Astrocyte (in vitro differentiated cells and primary cell): ENCODE results near the gene RALGDS. TPM values are rescaled to one million over a fixed set of nuclear protein-coding genes. Genes with fewer than 3 reads are reported as not detected.
A peak's percentile ranks its signal among the peaks of the same experiment; 100 is the strongest.

ENCODE experiments used
- DNase-seq: peaks from one replicate; pipeline ENCODE4 v3.0.0-alpha.2; 2010; ENCODE audit warnings: low read depth
- FAIRE-seq: peaks from 2 replicates; lab custom pipeline; 2011; peaks lifted over from hg19 to GRCh38; lab: Jason Lieb, UNC
- H2AFZ ChIP-seq: 2 replicates; pipeline ENCODE4 v1.6.0; 2012; ENCODE audit warnings: low read depth, low read length, inconsistent platforms
- H3K27ac ChIP-seq: 2 replicates; pipeline ENCODE4 v1.5.1; 2011; ENCODE audit warnings: low read depth, low read length, inconsistent platforms
- H3K27me3 ChIP-seq: 2 replicates; pipeline ENCODE4 v1.6.0; 2011; ENCODE audit warnings: low read length, inconsistent platforms; ENCODE audit not compliant: insufficient read depth
- H3K36me3 ChIP-seq: 2 replicates; pipeline ENCODE4 v1.5.1; 2011; ENCODE audit warnings: low read length, inconsistent platforms; ENCODE audit not compliant: insufficient read depth
- H3K4me1 ChIP-seq: 2 replicates; pipeline ENCODE4 v1.5.1; 2011; ENCODE audit warnings: low read length, inconsistent platforms; ENCODE audit not compliant: insufficient read depth
- H3K4me2 ChIP-seq: 2 replicates; pipeline ENCODE4 v1.6.0; 2012; ENCODE audit warnings: low read length, inconsistent platforms
- H3K4me3 ChIP-seq: 2 replicates; pipeline ENCODE4 v1.5.1; 2011; ENCODE audit warnings: low read depth, mild to moderate bottlenecking, low read length, inconsistent platforms; ENCODE audit not compliant: insufficient read depth
- H3K79me2 ChIP-seq: 2 replicates; pipeline ENCODE4 v1.6.0; 2012; ENCODE audit warnings: mild to moderate bottlenecking, low read length, inconsistent platforms; ENCODE audit not compliant: insufficient read depth
- H3K9ac ChIP-seq: 2 replicates; pipeline ENCODE4 v1.6.0; 2012; ENCODE audit warnings: mild to moderate bottlenecking, low read length, inconsistent platforms
- H3K9me3 ChIP-seq: 2 replicates; pipeline ENCODE4 v1.5.1; 2012; ENCODE audit warnings: low read depth, mild to moderate bottlenecking, low read length, inconsistent platforms; ENCODE audit not compliant: insufficient read depth
- H4K20me1 ChIP-seq: 2 replicates; pipeline ENCODE4 v1.6.0; 2012; ENCODE audit warnings: low read length, inconsistent platforms; ENCODE audit not compliant: insufficient read depth
- H3K27ac Mint-ChIP-seq: one replicate; pipeline ENCODE4 v1.8.0; 2021; ENCODE audit warnings: mild to moderate bottlenecking, mixed read lengths; ENCODE audit not compliant: unreplicated experiment
- H3K27me3 Mint-ChIP-seq: one replicate; pipeline ENCODE4 v1.8.0; 2021; ENCODE audit warnings: low read depth, mixed read lengths; ENCODE audit not compliant: unreplicated experiment
- H3K36me3 Mint-ChIP-seq: one replicate; pipeline ENCODE4 v1.8.0; 2021; ENCODE audit warnings: low read depth, mixed read lengths; ENCODE audit not compliant: unreplicated experiment
- H3K4me1 Mint-ChIP-seq: one replicate; pipeline ENCODE4 v1.8.0; 2021; ENCODE audit warnings: low read depth, mixed read lengths; ENCODE audit not compliant: unreplicated experiment
- H3K4me3 Mint-ChIP-seq: one replicate; pipeline ENCODE4 v1.8.0; 2021; ENCODE audit warnings: mild to moderate bottlenecking, moderate library complexity, mixed read lengths; ENCODE audit not compliant: unreplicated experiment
- H3K9me3 Mint-ChIP-seq: one replicate; pipeline ENCODE4 v1.8.0; 2021; ENCODE audit warnings: mild to moderate bottlenecking, mixed read lengths; ENCODE audit not compliant: unreplicated experiment
- EZH2 ChIP-seq: IDR thresholded peaks from 2 replicates; pipeline ENCODE4 v1.6.1; 2012; ENCODE audit warnings: mild to moderate bottlenecking, low read length, inconsistent platforms; ENCODE audit not compliant: insufficient read depth
- total RNA-seq: library from RNA; stranded (reverse); gene quantifications from 2 replicates; pipeline ENCODE4 v1.2.1, GENCODE V29; 2021
- TF ChIP-seq, protein P1 (sequence below): IDR thresholded peaks from 2 replicates; pipeline ENCODE4 v1.5.1; 2011; ENCODE audit warnings: low read depth, mild to moderate bottlenecking, inconsistent platforms, low read length, moderate library complexity; ENCODE audit not compliant: insufficient read depth

Gene RALGDS
- total RNA-seq, 1 donor from 2014 or later: 46.6 TPM

GRCh38 chr9:133154097-133154989, 33.3 kb upstream of the RALGDS start:
- Histone ChIP-seq H3K4me3 (no peak overlapping the region), H3K9ac (no peak overlapping the region), H2AFZ (no peak overlapping the region), H3K27me3 (no peaks in the 10 kb centered on the region), H4K20me1 (no peaks in the 10 kb centered on the region), H3K4me2 (no peak overlapping the region), H3K79me2 (no peaks in the 10 kb centered on the region), H3K27ac (no peak overlapping the region), H3K9me3 (no peaks in the 10 kb centered on the region), H3K36me3 (no peaks in the 10 kb centered on the region), H3K4me1 (no peaks in the 10 kb centered on the region)
- H3K4me1 Mint-ChIP-seq: no peaks in the 10 kb centered on the region
- H3K4me3 Mint-ChIP-seq: no peak overlapping the region
- no peak overlapping the region for H3K27ac Mint-ChIP-seq
- H3K36me3 Mint-ChIP-seq: peaks cover 5% of the 10 kb centered on the region
- DNase-seq (no peak), FAIRE-seq (no peak)
- TF ChIP-seq, protein P1, sequence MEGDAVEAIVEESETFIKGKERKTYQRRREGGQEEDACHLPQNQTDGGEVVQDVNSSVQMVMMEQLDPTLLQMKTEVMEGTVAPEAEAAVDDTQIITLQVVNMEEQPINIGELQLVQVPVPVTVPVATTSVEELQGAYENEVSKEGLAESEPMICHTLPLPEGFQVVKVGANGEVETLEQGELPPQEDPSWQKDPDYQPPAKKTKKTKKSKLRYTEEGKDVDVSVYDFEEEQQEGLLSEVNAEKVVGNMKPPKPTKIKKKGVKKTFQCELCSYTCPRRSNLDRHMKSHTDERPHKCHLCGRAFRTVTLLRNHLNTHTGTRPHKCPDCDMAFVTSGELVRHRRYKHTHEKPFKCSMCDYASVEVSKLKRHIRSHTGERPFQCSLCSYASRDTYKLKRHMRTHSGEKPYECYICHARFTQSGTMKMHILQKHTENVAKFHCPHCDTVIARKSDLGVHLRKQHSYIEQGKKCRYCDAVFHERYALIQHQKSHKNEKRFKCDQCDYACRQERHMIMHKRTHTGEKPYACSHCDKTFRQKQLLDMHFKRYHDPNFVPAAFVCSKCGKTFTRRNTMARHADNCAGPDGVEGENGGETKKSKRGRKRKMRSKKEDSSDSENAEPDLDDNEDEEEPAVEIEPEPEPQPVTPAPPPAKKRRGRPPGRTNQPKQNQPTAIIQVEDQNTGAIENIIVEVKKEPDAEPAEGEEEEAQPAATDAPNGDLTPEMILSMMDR: no peak
- TF ChIP-seq EZH2: no peak
- H3K27me3 Mint-ChIP-seq: peaks cover 2% of the 10 kb centered on the region
- H3K9me3 Mint-ChIP-seq: no peaks in the 10 kb centered on the region

- H3K27me3 Mint-ChIP-seq: no peaks in the 10 kb centered on the region
- H3K4me1 Mint-ChIP-seq: no peaks in the 10 kb centered on the region
- no peaks in the 10 kb centered on the region for H3K27me3 ChIP-seq
- FAIRE-seq (no peak), DNase-seq (no peak)
- no peak overlapping the region for H3K4me2 ChIP-seq
- H3K36me3 ChIP-seq: no peaks in the 10 kb centered on the region
- peaks cover 5% of the 10 kb centered on the region for H3K36me3 Mint-ChIP-seq
- H3K4me1 ChIP-seq: peaks cover 3% of the 10 kb centered on the region
- peak overlapping the region; percentile 60 for H2AFZ ChIP-seq
- H3K4me3 Mint-ChIP-seq: peak overlapping the region; percentile 20
- H3K79me2 ChIP-seq: no peaks in the 10 kb centered on the region
- no peaks in the 10 kb centered on the region for H3K9me3 Mint-ChIP-seq
- no peak overlapping the region for H3K27ac ChIP-seq
- H4K20me1 ChIP-seq: no peaks in the 10 kb centered on the region
- H3K27ac Mint-ChIP-seq: no peak overlapping the region
- H3K9me3 ChIP-seq: no peaks in the 10 kb centered on the region
- no peak overlapping the region for H3K9ac ChIP-seq
- no peak overlapping the region for H3K4me3 ChIP-seq
- TF ChIP-seq, protein P1: no peak
These were observed 32.4 kb upstream of the RALGDS start for GRCh38 chr9:133153227-133154096.
